Lung microvascular endothelial cell (primary cell): ENCODE measurements around the gene WDFY4. TPM values are rescaled to one million over a fixed set of nuclear protein-coding genes. Genes with fewer than 3 reads are reported as not detected.

Experiments used
- DNase-seq, 2 donors: peaks; one replicate each; pipeline versions ENCODE4 v3.0.0 to v3.0.0-alpha.2; 2010; ENCODE audit warnings: low read depth in 2 of 2
- total RNA-seq: library from RNA; depleted of rRNA; stranded (reverse); fragments of >200 nt; gene quantifications from 2 replicates; pipeline ENCODE4 v1.2.1, GENCODE V29; 2014

Gene WDFY4
- total RNA-seq, 1 donor from 2014 or later: under 0.01 TPM

- DNase-seq: no peak
Measured at GRCh38 chr10:48684463-48684791, 246 bp upstream of the WDFY4 start.

- DNase-seq: no peak
Measured at GRCh38 chr10:48685731-48686130, 1.1 kb downstream of the WDFY4 start.

- DNase-seq: no peak
Measured at GRCh38 chr10:48690791-48691660, 6.4 kb downstream of the WDFY4 start.

GRCh38 chr10:48691812-48692528 is 7.3 kb downstream of the WDFY4 start:
- no peak for DNase-seq

- DNase-seq: no peak
Measured at GRCh38 chr10:48692748-48693147, 8.1 kb downstream of the WDFY4 start.

GRCh38 chr10:48693206-48693605 is 8.5 kb downstream of the WDFY4 start:
- DNase-seq: no peak

GRCh38 chr10:48694371-48695030 is 9.8 kb downstream of the WDFY4 start:
- no peak for DNase-seq

GRCh38 chr10:48695636-48696534 is 11.2 kb downstream of the WDFY4 start:
- DNase-seq: no peak

GRCh38 chr10:48696535-48696873 is 11.8 kb downstream of the WDFY4 start:
- no peak for DNase-seq

- no peak for DNase-seq
Measured at GRCh38 chr10:48697091-48697490, 12.4 kb downstream of the WDFY4 start.

GRCh38 chr10:48697821-48698764 is 13.4 kb downstream of the WDFY4 start:
- no peak for DNase-seq

GRCh38 chr10:48699011-48699627 is 14.4 kb downstream of the WDFY4 start:
- DNase-seq: no peak

- no peak for DNase-seq
Measured at GRCh38 chr10:48700071-48700470, 15.4 kb downstream of the WDFY4 start.

GRCh38 chr10:48700493-48700892 is 15.8 kb downstream of the WDFY4 start:
- DNase-seq: no peak

GRCh38 chr10:48701139-48701901 is 16.6 kb downstream of the WDFY4 start:
- no peak for DNase-seq

GRCh38 chr10:48701941-48702340 is 17.3 kb downstream of the WDFY4 start:
- no peak for DNase-seq

- no peak for DNase-seq
Measured at GRCh38 chr10:48703531-48704122, 19.0 kb downstream of the WDFY4 start.

GRCh38 chr10:48704156-48704555 is 19.5 kb downstream of the WDFY4 start:
- no peak for DNase-seq
